WTC11 (cell line): Measurements from ENCODE around the gene IFRD1. TPM values are rescaled to one million over a fixed set of nuclear protein-coding genes. Genes with fewer than 3 reads are reported as not detected.

Experiments
- ATAC-seq: fragments of 200-7000 bp; cut with Tn5 transposase; 2 replicates; pipeline ENCODE4 v1.10.0; 2021; ENCODE audit warnings: mild to moderate bottlenecking, moderate library complexity
- CTCF ChIA-PET: fragments of 300-600 bp; sonication (Branson Sonifier 250); formaldehyde crosslinking; loops from one replicate; lab custom pipeline; 2021; ENCODE audit warnings: antibody characterized with exemption; lab: Charles Lee
- POLR2A ChIA-PET: fragments of 350-600 bp; sonication (Branson Sonifier 250); formaldehyde crosslinking; loops from one replicate; lab custom pipeline; 2021; ENCODE audit warnings: antibody characterized with exemption; lab: Charles Lee
- DNase-seq: peaks from one replicate; pipeline ENCODE4 v3.0.0; 2021; ENCODE audit warnings: low spot score
- H3K27ac Mint-ChIP-seq: 2 replicates; pipeline ENCODE4 v1.8.0; 2021; ENCODE audit warnings: mixed read lengths
- H3K27me3 Mint-ChIP-seq: 2 replicates; pipeline ENCODE4 v1.8.0; 2021; ENCODE audit warnings: low read depth, mild to moderate bottlenecking, moderate library complexity, mixed read lengths
- H3K36me3 Mint-ChIP-seq: 2 replicates; pipeline ENCODE4 v1.8.0; 2021; ENCODE audit warnings: mixed read lengths
- H3K4me1 Mint-ChIP-seq: 2 replicates; pipeline ENCODE4 v1.8.0; 2022; ENCODE audit warnings: mixed read lengths
- H3K4me3 Mint-ChIP-seq: 2 replicates; pipeline ENCODE4 v1.8.0; 2021; ENCODE audit warnings: mild to moderate bottlenecking, moderate library complexity, mixed read lengths
- H3K9me3 Mint-ChIP-seq: 2 replicates; pipeline ENCODE4 v1.8.0; 2021; ENCODE audit warnings: mixed read lengths
- ARID4B ChIP-seq: sonication (generic); formaldehyde crosslinking; IDR thresholded peaks from 2 replicates; pipeline ENCODE4 v1.8.0; 2023; ENCODE audit warnings: missing genetic modification reagents, mild to moderate bottlenecking, borderline replicate concordance
- ATF1 ChIP-seq: sonication (generic); formaldehyde crosslinking; IDR thresholded peaks from 2 replicates; pipeline ENCODE4 v1.8.1; 2023; ENCODE audit warnings: mild to moderate bottlenecking, moderate library complexity, missing genetic modification reagents
- ATF6 ChIP-seq: sonication (generic); formaldehyde crosslinking; IDR thresholded peaks from 2 replicates; pipeline ENCODE4 v1.8.1; 2023; ENCODE audit warnings: mild to moderate bottlenecking, missing genetic modification reagents
- CTCF ChIP-seq: fragments of 200-600 bp; IDR thresholded peaks from 2 replicates; pipeline ENCODE4 v1.8.0; 2022; ENCODE audit warnings: antibody characterized with exemption
- ELF4 ChIP-seq: sonication (generic); formaldehyde crosslinking; IDR thresholded peaks from 2 replicates; pipeline ENCODE4 v1.8.1; 2022; ENCODE audit warnings: low read depth, mild to moderate bottlenecking, moderate library complexity, missing genetic modification reagents
- FOXP1 ChIP-seq: sonication (generic); formaldehyde crosslinking; IDR thresholded peaks from 2 replicates; pipeline ENCODE4 v1.8.0; 2022; ENCODE audit warnings: missing genetic modification reagents, mild to moderate bottlenecking, moderate library complexity, borderline replicate concordance
- IRF1 ChIP-seq: sonication (generic); formaldehyde crosslinking; IDR thresholded peaks from 2 replicates; pipeline ENCODE4 v1.8.0; 2023; ENCODE audit warnings: missing genetic modification reagents
- MAX ChIP-seq: sonication (generic); formaldehyde crosslinking; IDR thresholded peaks from 2 replicates; pipeline ENCODE4 v1.8.0; 2022; ENCODE audit warnings: mild to moderate bottlenecking, missing genetic modification reagents
- NR2C2 ChIP-seq: sonication (generic); formaldehyde crosslinking; IDR thresholded peaks from 2 replicates; pipeline ENCODE4 v1.8.0; 2022; ENCODE audit warnings: mild to moderate bottlenecking, missing genetic modification reagents
- OVOL2 ChIP-seq: fragments of 250-450 bp; sonication (Bioruptor Pico); IDR thresholded peaks from 2 replicates; pipeline ENCODE4 v1.9.0; 2021; ENCODE audit warnings: mild to moderate bottlenecking, borderline replicate concordance
- SP1 ChIP-seq: sonication (generic); formaldehyde crosslinking; conservative IDR thresholded peaks from 2 replicates; pipeline ENCODE4 v1.8.1; 2022; ENCODE audit warnings: missing genetic modification reagents
- STAT6 ChIP-seq: sonication (generic); formaldehyde crosslinking; conservative IDR thresholded peaks from 2 replicates; pipeline ENCODE4 v1.8.1; 2023; ENCODE audit warnings: mild to moderate bottlenecking, low read depth, missing genetic modification reagents, moderate library complexity
- USF2 ChIP-seq: sonication (generic); formaldehyde crosslinking; IDR thresholded peaks from 2 replicates; pipeline ENCODE4 v1.8.1; 2023; ENCODE audit warnings: mild to moderate bottlenecking, missing genetic modification reagents, moderate library complexity
- ZBTB43 ChIP-seq: sonication (generic); formaldehyde crosslinking; IDR thresholded peaks from 2 replicates; pipeline ENCODE4 v1.8.1; 2023; ENCODE audit warnings: mild to moderate bottlenecking, missing genetic modification reagents
- ZNF121 ChIP-seq: sonication (generic); formaldehyde crosslinking; IDR thresholded peaks from 2 replicates; pipeline ENCODE4 v1.8.0; 2023; ENCODE audit warnings: missing genetic modification reagents
- ZNF416 ChIP-seq: fragments of 250-450 bp; sonication (Bioruptor Pico); IDR thresholded peaks from 2 replicates; pipeline ENCODE4 v1.9.0; 2021; ENCODE audit warnings: mild to moderate bottlenecking, inconsistent platforms
- total RNA-seq: library from RNA; stranded (reverse); gene quantifications from 3 replicates; pipeline ENCODE4 v1.2.3, GENCODE V29; 2021

IFRD1 gene
- total RNA-seq, 1 experiment from 2014 or later: 31.2 TPM

GRCh38 chr7:112470194-112470593 is 19.9 kb downstream of the IFRD1 start:
- peak overlapping the region; percentile 6; the same call in 1 of the 2 replicates for H3K27ac Mint-ChIP-seq
- H3K27me3 Mint-ChIP-seq: no peaks in the 10 kb centered on the region
- CTCF ChIA-PET: no interaction called here
- H3K4me3 Mint-ChIP-seq: no peak overlapping the region
- TF ChIP-seq ATF1 (CRISPR knock-in tag): no peak
- TF ChIP-seq ZBTB43 (CRISPR knock-in tag): no peak
- no peak for TF ChIP-seq SP1 (CRISPR knock-in tag)
- no peak for TF ChIP-seq CTCF
- TF ChIP-seq IRF1 (CRISPR knock-in tag): no peak
- TF ChIP-seq MAX (CRISPR knock-in tag): no peak
- no peak for TF ChIP-seq NR2C2 (CRISPR knock-in tag)
- no peak for TF ChIP-seq ZNF416 (CRISPR knock-in tag)
- no peak for TF ChIP-seq ELF4 (CRISPR knock-in tag)
- ATAC-seq: no peak
- H3K36me3 Mint-ChIP-seq: peaks cover 62% of the 10 kb centered on the region
- no peaks in the 10 kb centered on the region for H3K9me3 Mint-ChIP-seq
- H3K4me1 Mint-ChIP-seq: no peaks in the 10 kb centered on the region; the same call in 1 of the 2 replicates
- DNase-seq: no peak
- POLR2A ChIA-PET: interaction anchor here (0.7 kb wide), 1 partner anchor 39 kb away, joined by 3 read pairs; no protein-coding TSS in a partner anchor

GRCh38 chr7:112476390-112477052 is 26.3 kb downstream of the IFRD1 start:
- TF ChIP-seq OVOL2 (no peak), ZNF121 (CRISPR knock-in tag) (no peak), ARID4B (CRISPR knock-in tag) (no peak), MAX (CRISPR knock-in tag) (no peak), STAT6 (no peak), USF2 (no peak), CTCF (no peak), FOXP1 (no peak), ATF6 (CRISPR knock-in tag) (no peak)
- H3K27me3 Mint-ChIP-seq: no peaks in the 10 kb centered on the region
- POLR2A ChIA-PET: no interaction called here
- CTCF ChIA-PET: no interaction called here
- H3K4me1 Mint-ChIP-seq: 0 out of 2 replicates have a peak, but pooled peaks cover under 1% of the 10 kb centered on the region
- DNase-seq: no peak
- H3K36me3 Mint-ChIP-seq: peaks cover 34% of the 10 kb centered on the region
- ATAC-seq: no peak
- no peak overlapping the region for H3K27ac Mint-ChIP-seq
- H3K4me3 Mint-ChIP-seq: no peak overlapping the region
- no peaks in the 10 kb centered on the region for H3K9me3 Mint-ChIP-seq
